NCI-H526 treated with DMSO at 0.1 percent for 48 hours (cell line): ENCODE measurements around the gene TUFT1.
"Not testable (repeated sequence)": the region's sequence is repeated elsewhere in the genome, so short reads cannot be mapped to it uniquely, and the experiment has no call there.

ENCODE experiments used
- DNase-seq: peaks from one replicate; lab custom pipeline; 2025; lab: John Stamatoyannopoulos, UW

TUFT1 gene

DNA sequence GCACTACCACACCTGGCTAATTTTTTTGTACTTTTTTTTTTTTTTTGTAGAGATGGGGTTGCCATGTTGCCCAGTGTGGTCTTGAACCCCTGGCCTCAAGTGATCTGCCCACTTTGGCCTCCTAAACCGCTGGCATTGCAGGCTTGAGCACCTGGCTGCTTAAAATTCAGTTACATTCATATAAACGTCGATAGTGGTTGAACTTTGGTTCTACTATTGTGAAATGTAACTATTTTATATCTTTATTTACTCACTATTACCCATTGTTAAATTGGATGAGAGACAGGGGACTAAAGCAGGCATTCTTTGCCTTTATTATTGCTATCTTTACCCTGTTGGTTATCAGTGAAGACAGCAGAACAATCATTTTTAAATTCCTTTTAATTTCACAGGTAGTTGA lies 77.9 kb downstream of the TUFT1 start:
- no peak for DNase-seq

GRCh38 chr1:151618470-151618869 lies 78.4 kb downstream of the TUFT1 start:
- no peak for DNase-seq

- not testable (repeated sequence) for DNase-seq
Measured at GRCh38 chr1:151618996-151619395, 78.9 kb downstream of the TUFT1 start.

DNA sequence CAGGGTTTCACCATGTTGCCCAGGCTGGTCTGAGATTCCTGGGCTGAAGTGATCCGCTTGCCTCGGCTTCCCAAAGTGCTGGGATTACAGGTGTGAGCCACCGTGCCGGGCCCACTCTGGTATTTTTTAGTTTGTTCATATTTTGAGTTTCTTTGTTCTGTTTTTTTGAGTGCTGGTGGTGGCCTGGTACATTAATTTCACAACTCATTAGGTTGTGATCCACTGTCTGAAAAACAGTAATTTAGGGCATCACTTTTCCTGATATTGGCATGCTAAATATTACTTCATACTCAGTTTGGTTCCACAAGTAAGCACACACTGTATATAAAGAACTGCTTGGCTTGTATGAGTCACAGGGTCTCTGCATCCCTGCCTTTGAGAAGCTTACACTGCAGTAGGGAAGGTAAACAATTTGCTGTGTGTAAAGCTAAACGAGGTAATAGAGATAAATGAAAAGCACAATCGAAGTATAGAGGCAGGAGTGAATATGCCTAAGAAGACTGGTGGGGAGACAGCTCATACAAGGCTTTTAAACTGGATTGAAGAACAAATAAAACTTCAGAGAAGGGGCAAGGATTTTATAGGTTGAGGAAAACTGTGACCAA lies 79.5 kb downstream of the TUFT1 start:
- no peak for DNase-seq

DNA sequence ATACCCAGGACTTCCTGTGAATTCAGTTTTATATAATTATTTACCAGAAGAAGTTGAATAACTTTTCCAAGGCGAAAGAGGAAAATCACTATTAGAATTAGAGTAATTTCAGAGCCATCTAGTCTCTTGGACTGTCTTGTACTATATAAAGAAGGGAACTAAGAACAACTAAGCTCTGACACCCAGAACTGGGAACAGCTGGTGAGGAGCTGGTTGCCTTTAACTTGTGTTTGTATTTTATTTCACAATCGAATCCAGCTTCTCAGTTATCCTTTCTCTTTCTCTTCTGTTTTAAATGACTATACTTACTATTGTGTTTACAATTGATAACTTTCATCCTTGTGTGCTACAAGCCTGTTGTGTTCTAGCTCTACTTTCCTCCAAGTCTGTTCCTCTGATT lies 80.2 kb downstream of the TUFT1 start:
- no peak for DNase-seq

DNA sequence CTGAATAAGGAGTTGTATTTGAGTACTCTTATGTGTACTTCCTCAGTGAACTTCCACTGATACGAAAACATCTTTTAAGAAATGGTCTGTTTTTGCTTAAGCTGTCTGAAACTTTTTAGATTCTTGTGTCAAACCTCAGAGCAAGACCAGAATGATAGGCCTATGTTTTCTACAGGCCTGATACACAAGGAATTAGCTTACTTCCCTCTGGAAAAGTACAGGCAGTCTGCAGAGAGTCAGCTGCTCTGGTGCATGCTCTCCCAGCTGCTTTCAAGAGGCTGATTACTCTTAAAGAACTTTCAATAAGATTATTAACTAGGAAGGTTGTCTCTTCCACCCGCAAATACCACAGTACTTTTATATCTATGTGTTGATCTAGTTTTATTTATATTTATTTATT lies 81.2 kb downstream of the TUFT1 start:
- DNase-seq = no peak

GRCh38 chr1:151624783-151625182 lies 84.7 kb downstream of the TUFT1 start:
- DNase-seq = no peak

- DNase-seq = no peak
Measured at GRCh38 chr1:151626740-151627334, 86.7 kb downstream of the TUFT1 start.

DNA sequence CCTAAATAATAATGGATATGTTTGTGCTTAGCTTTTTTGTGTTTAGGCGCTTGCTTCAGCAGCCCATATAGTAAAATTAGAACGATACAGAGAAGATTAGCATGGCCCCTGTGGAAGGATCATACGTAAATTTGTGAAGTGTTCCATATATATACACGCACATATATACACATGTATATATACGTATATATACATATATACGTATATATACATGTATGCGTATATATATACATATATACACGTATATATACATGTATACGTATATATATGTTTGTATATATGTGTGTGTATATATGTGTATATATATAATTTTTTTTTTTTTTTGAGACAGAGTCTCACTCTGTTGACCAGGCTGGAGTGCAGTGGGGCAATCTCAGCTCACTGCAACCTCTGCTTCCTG lies 89.2 kb downstream of the TUFT1 start:
- DNase-seq = no peak
